OCI-LY7 (cell line): Measurements from ENCODE around the gene NUB1. TPM values are rescaled to one million over a fixed set of nuclear protein-coding genes. Genes with fewer than 3 reads are reported as not detected.

ENCODE experiments used
- BruUV-seq: library from RNA; stranded (reverse); fragments of 400-500 nt; replicated peaks from 2 replicates; lab custom pipeline; 2021; lab: Mats Ljungman, UMichigan
- CTCF ChIA-PET: fragments of 300-600 bp; sonication (Branson Sonifier 250); formaldehyde crosslinking; loops from one replicate; lab custom pipeline; 2022; ENCODE audit warnings: antibody characterized with exemption; ENCODE audit not compliant: unreplicated experiment; lab: Charles Lee
- POLR2A ChIA-PET: fragments of 300-600 bp; sonication (Branson Sonifier 250); formaldehyde crosslinking; loops from one replicate; lab custom pipeline; 2022; ENCODE audit warnings: antibody characterized with exemption; lab: Charles Lee
- DNase-seq: peaks from one replicate; pipeline ENCODE4 v3.0.0-alpha.2; 2015; ENCODE audit warnings: low spot score
- H2AFZ ChIP-seq: fragments of 200-600 bp; sonication (generic), shearing (Covaris generic); 2 replicates; pipeline ENCODE4 v1.6.1; 2014; ENCODE audit warnings: mild to moderate bottlenecking, antibody characterized with exemption, low read length, moderate library complexity
- H3K27ac ChIP-seq: fragments of 200-600 bp; sonication (generic); 2 replicates; pipeline ENCODE4 v1.5.1; 2014; ENCODE audit warnings: mixed run types, low read depth, mild to moderate bottlenecking, moderate library complexity, low read length, inconsistent platforms; ENCODE audit not compliant: poor library complexity, severe bottlenecking
- H3K36me3 ChIP-seq: fragments of 200-600 bp; sonication (generic); 2 replicates; pipeline ENCODE4 v1.6.1; 2014; ENCODE audit warnings: mild to moderate bottlenecking, antibody characterized with exemption, low read length, moderate library complexity, mixed read lengths; ENCODE audit not compliant: insufficient read depth
- H3K4me1 ChIP-seq: fragments of 200-600 bp; sonication (generic); 2 replicates; pipeline ENCODE4 v1.5.1; 2014; ENCODE audit warnings: mild to moderate bottlenecking, low read length; ENCODE audit not compliant: insufficient read depth, poor library complexity, severe bottlenecking
- H3K4me2 ChIP-seq: fragments of 200-600 bp; sonication (generic); 2 replicates; pipeline ENCODE4 v1.6.1; 2014; ENCODE audit warnings: mild to moderate bottlenecking, low read length
- H3K4me3 ChIP-seq: fragments of 200-600 bp; sonication (generic); 2 replicates; pipeline ENCODE4 v1.5.1; 2014; ENCODE audit warnings: mild to moderate bottlenecking, low read depth, low read length; ENCODE audit not compliant: poor library complexity, severe bottlenecking
- H3K79me2 ChIP-seq: fragments of 200-600 bp; sonication (generic); 2 replicates; pipeline ENCODE4 v1.6.1; 2016; ENCODE audit warnings: low read depth, mild to moderate bottlenecking, low read length, moderate library complexity, mixed read lengths; ENCODE audit not compliant: insufficient read depth
- H3K9me2 ChIP-seq: fragments of 200-600 bp; sonication (generic); 2 replicates; pipeline ENCODE4 v1.6.1; 2016; ENCODE audit warnings: mild to moderate bottlenecking, low read length, mixed read lengths; ENCODE audit not compliant: insufficient read depth
- H3K9me3 ChIP-seq: fragments of 200-600 bp; sonication (generic); 2 replicates; pipeline ENCODE4 v1.6.1; 2014; ENCODE audit warnings: mild to moderate bottlenecking, mixed run types, low read length, mixed read lengths
- H4K20me1 ChIP-seq: fragments of 200-600 bp; sonication (generic); 2 replicates; pipeline ENCODE4 v1.6.1; 2014; ENCODE audit warnings: mild to moderate bottlenecking, antibody characterized with exemption, low read length, moderate library complexity, mixed read lengths; ENCODE audit not compliant: insufficient read depth
- EZH2phosphoT487 ChIP-seq: fragments of 200-600 bp; sonication (generic); IDR thresholded peaks from 2 replicates; pipeline ENCODE4 v1.6.1; 2018; ENCODE audit warnings: low read depth, borderline replicate concordance, mild to moderate bottlenecking, mixed run types, antibody characterized with exemption, low read length, moderate library complexity, mixed read lengths
- intact Hi-C: fragments of 100-400 bp; cut with micrococcal nuclease; formaldehyde crosslinking; loops from one replicate; pipeline ENCODE4 v1.10.0; 2022; ENCODE audit not compliant: unreplicated experiment
- total RNA-seq, 2 experiments: library from RNA; depleted of rRNA in 1 of 2; stranded (reverse); fragments of >200 nt in 1 of 2; shearing (Covaris generic) in 1 of 2; gene quantifications; 2 replicates each; pipeline ENCODE4 v1.2.3, GENCODE V29; 2014 to 2022
- TF ChIP-seq, protein P1 (sequence below): fragments of 200-600 bp; sonication (generic); conservative IDR thresholded peaks from 2 replicates; pipeline ENCODE4 v1.5.1; 2014; ENCODE audit warnings: mild to moderate bottlenecking, antibody characterized with exemption, low read length, moderate library complexity, mixed read lengths

The NUB1 gene
- total RNA-seq, 2 experiments from 2014 or later: 44.1 to 50.7 TPM

GRCh38 chr7:151386301-151387160 lies 44.9 kb downstream of the NUB1 start:
- POLR2A ChIA-PET: no interaction called here
- Histone ChIP-seq H3K4me3 (no peak overlapping the region), H4K20me1 (no peaks in the 10 kb centered on the region), H3K9me2 (no peaks in the 10 kb centered on the region), H3K27ac (no peak overlapping the region), H3K79me2 (no peaks in the 10 kb centered on the region), H3K4me2 (no peak overlapping the region), H2AFZ (no peak overlapping the region), H3K36me3 (no peaks in the 10 kb centered on the region), H3K9me3 (no peaks in the 10 kb centered on the region), H3K4me1 (peaks cover 5% of the 10 kb centered on the region)
- intact Hi-C loops: no loop called here
- CTCF ChIA-PET: no interaction called here
- no TSS peak for BruUV-seq
- TF ChIP-seq EZH2phosphoT487: no peak
- TF ChIP-seq, protein P1, sequence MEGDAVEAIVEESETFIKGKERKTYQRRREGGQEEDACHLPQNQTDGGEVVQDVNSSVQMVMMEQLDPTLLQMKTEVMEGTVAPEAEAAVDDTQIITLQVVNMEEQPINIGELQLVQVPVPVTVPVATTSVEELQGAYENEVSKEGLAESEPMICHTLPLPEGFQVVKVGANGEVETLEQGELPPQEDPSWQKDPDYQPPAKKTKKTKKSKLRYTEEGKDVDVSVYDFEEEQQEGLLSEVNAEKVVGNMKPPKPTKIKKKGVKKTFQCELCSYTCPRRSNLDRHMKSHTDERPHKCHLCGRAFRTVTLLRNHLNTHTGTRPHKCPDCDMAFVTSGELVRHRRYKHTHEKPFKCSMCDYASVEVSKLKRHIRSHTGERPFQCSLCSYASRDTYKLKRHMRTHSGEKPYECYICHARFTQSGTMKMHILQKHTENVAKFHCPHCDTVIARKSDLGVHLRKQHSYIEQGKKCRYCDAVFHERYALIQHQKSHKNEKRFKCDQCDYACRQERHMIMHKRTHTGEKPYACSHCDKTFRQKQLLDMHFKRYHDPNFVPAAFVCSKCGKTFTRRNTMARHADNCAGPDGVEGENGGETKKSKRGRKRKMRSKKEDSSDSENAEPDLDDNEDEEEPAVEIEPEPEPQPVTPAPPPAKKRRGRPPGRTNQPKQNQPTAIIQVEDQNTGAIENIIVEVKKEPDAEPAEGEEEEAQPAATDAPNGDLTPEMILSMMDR: no peak
- DNase-seq: no peak

DNA sequence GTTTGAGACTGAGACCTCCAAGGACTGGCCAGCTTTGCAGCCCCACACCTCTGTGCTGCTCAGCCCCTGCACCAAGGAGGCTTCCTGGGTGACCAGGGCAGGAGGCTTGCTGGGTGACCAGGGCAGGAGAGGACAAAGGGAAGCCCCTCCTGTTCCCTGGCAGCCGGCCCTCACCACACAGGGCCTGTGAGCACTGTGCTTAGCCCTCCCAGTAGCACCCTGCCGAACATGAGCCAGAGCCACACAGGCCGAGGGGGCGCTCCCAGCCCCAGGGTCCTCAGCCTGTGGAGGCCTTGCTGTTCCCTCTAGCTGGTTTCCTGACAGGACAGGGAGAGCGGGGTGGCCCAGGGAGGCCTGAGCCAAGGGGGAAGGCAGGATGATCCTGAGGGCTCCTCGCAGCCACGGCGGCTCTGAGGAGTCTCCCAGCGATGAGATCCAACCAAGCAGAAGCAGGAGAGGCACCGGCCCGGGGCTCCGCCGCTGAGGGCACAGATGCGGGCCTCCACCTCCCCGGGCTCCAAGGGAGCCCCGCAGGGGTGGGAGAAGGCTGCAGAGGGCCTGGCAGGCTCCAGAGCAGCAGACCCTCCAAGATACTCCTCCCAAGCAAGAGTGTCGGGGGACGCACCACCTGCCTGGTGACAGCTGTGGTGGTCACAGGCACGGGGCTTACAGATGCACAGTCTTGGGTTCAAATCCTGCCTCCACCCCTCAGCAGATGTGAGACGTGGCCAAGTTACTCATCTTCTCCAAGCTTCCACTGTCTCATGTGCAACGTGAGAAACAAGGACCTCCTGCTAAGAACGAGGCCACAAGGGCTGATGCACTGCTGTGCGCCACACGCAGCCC lies 45.8 kb downstream of the NUB1 start:
- Histone ChIP-seq H3K4me1 (no peaks in the 10 kb centered on the region), H3K27ac (no peak overlapping the region), H3K4me3 (no peak overlapping the region), H4K20me1 (no peaks in the 10 kb centered on the region), H2AFZ (no peak overlapping the region), H3K9me2 (no peaks in the 10 kb centered on the region), H3K9me3 (no peaks in the 10 kb centered on the region), H3K4me2 (no peak overlapping the region), H3K79me2 (no peaks in the 10 kb centered on the region), H3K36me3 (no peaks in the 10 kb centered on the region)
- ChIA-PET CTCF (no interaction called here), POLR2A (no interaction called here)
- TF ChIP-seq, protein P1: no peak
- no peak for TF ChIP-seq EZH2phosphoT487
- no peak for DNase-seq
- intact Hi-C loops: no loop called here
- no TSS peak for BruUV-seq
